Choroid plexus epithelial cell (primary cell): Measurements from ENCODE around the gene KCND3.

ENCODE experiments used
- DNase-seq: peaks from one replicate; pipeline ENCODE4 v3.0.0-alpha.2; 2010; ENCODE audit warnings: low read depth
- H3K4me3 ChIP-seq: 2 replicates; pipeline ENCODE4 v1.5.1; 2011; ENCODE audit warnings: low read depth, mild to moderate bottlenecking, control low read depth, low read length, moderate library complexity
- CTCF ChIP-seq: conservative IDR thresholded peaks from 2 replicates; pipeline ENCODE4 v1.5.1; 2011; ENCODE audit warnings: low read depth, mild to moderate bottlenecking, control low read depth, inconsistent platforms, low read length, moderate library complexity

The KCND3 gene

DNA sequence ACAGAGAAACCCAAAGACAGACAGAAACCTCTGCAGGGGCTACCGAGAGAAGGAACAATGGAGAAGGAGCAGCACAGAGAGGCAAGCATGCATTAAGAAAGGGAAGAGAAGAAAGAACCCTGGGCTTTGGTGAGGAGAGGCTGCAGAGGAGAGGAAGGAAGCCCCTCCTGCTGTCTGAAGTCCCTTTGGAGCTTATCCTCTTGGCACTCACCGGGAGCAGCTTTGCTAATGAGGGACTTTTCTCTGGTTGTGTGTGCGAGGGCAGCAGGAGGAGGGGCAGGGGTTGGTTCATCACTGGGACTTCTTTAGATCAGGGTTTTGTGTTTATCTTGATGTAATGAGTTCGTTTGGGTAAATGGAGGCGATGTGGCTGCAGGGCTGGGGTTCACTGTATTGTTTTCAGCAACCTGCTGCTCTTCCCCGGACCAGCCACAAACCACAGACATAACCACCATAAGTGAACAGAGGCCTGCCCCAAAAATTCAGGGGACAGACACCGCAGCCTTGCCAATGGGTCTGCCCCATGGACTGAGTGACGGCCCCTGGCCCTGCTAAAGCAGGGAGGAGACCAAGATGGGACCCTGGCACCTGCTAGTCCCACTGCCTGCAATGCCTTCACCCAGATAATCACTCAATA lies 100.6 kb downstream of the KCND3 start:
- no peak for TF ChIP-seq CTCF
- no peak overlapping the region for H3K4me3 ChIP-seq
- DNase-seq = no peak

DNA sequence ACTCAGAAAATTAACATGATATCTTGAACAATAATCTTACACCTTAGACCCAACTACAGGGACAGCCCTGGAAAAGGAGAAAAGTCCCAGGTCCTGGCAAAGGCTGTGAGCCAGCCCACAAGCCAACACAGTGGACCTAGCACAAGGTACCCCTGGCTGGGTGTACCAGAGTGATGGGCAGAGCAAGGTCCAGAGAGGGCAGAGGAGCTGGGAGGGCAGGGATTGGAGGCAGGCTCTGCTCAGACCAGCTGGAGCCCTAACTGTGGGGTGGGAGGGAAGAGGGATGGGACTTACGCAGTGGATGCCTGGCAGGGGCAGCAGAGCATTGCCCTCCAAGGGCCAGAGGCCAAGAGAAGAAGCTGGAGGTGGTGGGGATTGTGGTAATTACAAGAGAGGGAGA lies 101.6 kb downstream of the KCND3 start:
- no peak for DNase-seq
- no peak for TF ChIP-seq CTCF

GRCh38 chr1:111887385-111887784 lies 102.1 kb downstream of the KCND3 start:
- H3K4me3 ChIP-seq = no peak overlapping the region
- no peak for TF ChIP-seq CTCF
- DNase-seq = no peak

More for the DNA sequence above, 101.6 kb downstream of the KCND3 start:
- H3K4me3 ChIP-seq = no peak overlapping the region

GRCh38 chr1:111886741-111887140 lies 102.7 kb downstream of the KCND3 start:
- DNase-seq = no peak
- no peak for TF ChIP-seq CTCF
- no peak overlapping the region for H3K4me3 ChIP-seq

GRCh38 chr1:111884772-111885443 lies 104.6 kb downstream of the KCND3 start:
- DNase-seq = no peak
- no peak for TF ChIP-seq CTCF
- no peak overlapping the region for H3K4me3 ChIP-seq

- no peak for TF ChIP-seq CTCF
Observed at GRCh38 chr1:111882986-111883560, 106.4 kb downstream of the KCND3 start.

DNA sequence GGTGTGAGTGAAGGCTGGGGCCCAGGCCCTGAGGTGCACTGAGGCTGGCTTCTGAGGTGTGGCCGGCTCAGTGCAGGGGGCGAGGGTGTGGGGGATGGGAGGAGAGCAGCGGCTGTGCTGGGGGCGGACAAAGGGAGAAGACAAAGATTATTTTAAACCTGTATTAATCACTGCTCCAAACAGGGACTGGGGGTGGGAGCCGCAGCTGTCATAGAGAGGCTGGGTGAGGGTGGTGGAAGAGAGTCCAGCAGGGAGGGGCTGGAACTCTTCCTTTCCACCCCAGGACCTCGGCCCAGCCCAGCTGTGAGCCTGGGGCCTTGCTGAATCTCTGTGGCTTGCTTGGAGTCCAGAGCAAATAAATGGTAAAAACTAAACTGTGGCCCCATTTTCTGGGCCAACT lies 106.9 kb downstream of the KCND3 start:
- no peak for DNase-seq
- H3K4me3 ChIP-seq = no peak overlapping the region
- no peak for TF ChIP-seq CTCF

More at GRCh38 chr1:111882986-111883560, 106.4 kb downstream of the KCND3 start:
- no peak overlapping the region for H3K4me3 ChIP-seq
- no peak for DNase-seq
